HCT116 (cell line): ENCODE results near the gene ZDHHC14. TPM values are rescaled to one million over a fixed set of nuclear protein-coding genes. Genes with fewer than 3 reads are reported as not detected.

ENCODE experiments used
- ATAC-seq: fragments of 200-7000 bp; cut with Tn5 transposase; 2 replicates; pipeline ENCODE4 v1.9.1; 2020; ENCODE audit warnings: mild to moderate bottlenecking, moderate library complexity
- BruUV-seq: library from RNA; stranded (reverse); fragments of 400-500 nt; replicated peaks from 2 replicates; lab custom pipeline; 2021; lab: Mats Ljungman, UMichigan
- CTCF ChIA-PET: fragments of 300-600 bp; sonication (Branson Sonifier 250); formaldehyde crosslinking; loops from one replicate; lab custom pipeline; 2021; ENCODE audit warnings: antibody characterized with exemption; lab: Charles Lee
- POLR2A ChIA-PET: fragments of 300-600, 350-600 bp; sonication (Branson Sonifier 250); formaldehyde crosslinking; loops from one replicate; lab custom pipeline; 2021; ENCODE audit warnings: antibody characterized with exemption; lab: Charles Lee
- RAD21 ChIA-PET, 2 experiments: fragments of 300-600 bp; sonication (Branson Sonifier 250); formaldehyde crosslinking; loops; one replicate each; lab custom pipeline; 2023; ENCODE audit warnings: low total read pairs in 2 of 2; ENCODE audit not compliant: uncharacterized antibody in 2 of 2, unreplicated experiment in 2 of 2, low non-redundant PET in 1 of 2; lab: Charles Lee
- DNase-seq: peaks from one replicate; pipeline ENCODE4 v3.0.0-alpha.2; 2010; ENCODE audit warnings: low read depth, low spot score
- H2AFZ ChIP-seq: fragments of 200-600 bp; shearing (Covaris generic), sonication (generic); 2 replicates; pipeline ENCODE4 v1.6.1; 2017; ENCODE audit warnings: low read depth, mixed run types, mixed read lengths, antibody characterized with exemption, low read length; ENCODE audit not compliant: poor library complexity, severe bottlenecking
- H3K27ac ChIP-seq: 2 replicates; pipeline ENCODE4 v1.5.1; 2012; ENCODE audit warnings: low read depth, low read length
- H3K27me3 ChIP-seq: fragments of 200-600 bp; sonication (generic); 2 replicates; pipeline ENCODE4 v1.6.1; 2016; ENCODE audit warnings: mixed run types, low read length, mixed read lengths; ENCODE audit not compliant: insufficient read depth
- H3K36me3 ChIP-seq, 2 experiments: fragments of 200-500 bp in 1 of 2; fragments of 200-600 bp in 1 of 2; sonication (Bioruptor generic) in 1 of 2; sonication (generic) in 1 of 2; 2 replicates each; pipeline versions ENCODE4 v1.5.1 to v1.6.1; 2014 to 2016; ENCODE audit warnings: low read length in 2 of 2, inconsistent platforms in 1 of 2, mixed read lengths in 1 of 2, mixed run types in 1 of 2; ENCODE audit not compliant: insufficient read depth in 2 of 2, control insufficient read depth in 1 of 2
- H3K4me1 ChIP-seq, 2 experiments: fragments of 200-600 bp in 1 of 2; sonication (generic) in 1 of 2; 2 replicates each; pipeline versions ENCODE4 v1.5.1 to v1.6.1; 2012 to 2017; ENCODE audit warnings: low read length in 2 of 2, inconsistent platforms in 1 of 2, mild to moderate bottlenecking in 1 of 2, mixed read lengths in 1 of 2, mixed run types in 1 of 2, moderate library complexity in 1 of 2; ENCODE audit not compliant: insufficient read depth in 2 of 2, control insufficient read depth in 1 of 2
- H3K4me2 ChIP-seq: fragments of 200-600 bp; sonication (generic); 2 replicates; pipeline ENCODE4 v1.6.1; 2017; ENCODE audit warnings: mixed run types, low read length, mixed read lengths
- H3K4me3 ChIP-seq, 2 experiments: fragments of 200-600 bp in 1 of 2; sonication (generic) in 1 of 2; replicated peaks in 1 of 2; 2 replicates each; pipeline ENCODE4 v1.5.1; 2011 to 2016; ENCODE audit warnings: low read length in 2 of 2, control low read depth in 1 of 2, low read depth in 1 of 2, mild to moderate bottlenecking in 1 of 2, mixed read lengths in 1 of 2, mixed run types in 1 of 2
- H3K79me2 ChIP-seq: fragments of 200-600 bp; sonication (generic); 2 replicates; pipeline ENCODE4 v1.6.1; 2017; ENCODE audit warnings: mild to moderate bottlenecking, mixed run types, low read length, moderate library complexity, mixed read lengths; ENCODE audit not compliant: insufficient read depth
- H3K9ac ChIP-seq: fragments of 200-600 bp; sonication (generic); 2 replicates; pipeline ENCODE4 v1.6.1; 2016; ENCODE audit warnings: low read length, mixed read lengths
- H3K9me2 ChIP-seq: fragments of 200-600 bp; sonication (generic), shearing (Covaris generic); 2 replicates; pipeline ENCODE4 v1.6.1; 2017; ENCODE audit warnings: mixed run types, mild to moderate bottlenecking, moderate library complexity; ENCODE audit not compliant: insufficient read depth
- H3K9me3 ChIP-seq, 2 experiments: fragments of 200-500 bp in 1 of 2; fragments of 200-600 bp in 1 of 2; sonication (Bioruptor generic) in 1 of 2; sonication (generic) in 1 of 2; 2 replicates each; pipeline ENCODE4 v1.6.1; 2014 to 2017; ENCODE audit warnings: low read length in 2 of 2, mixed read lengths in 2 of 2, inconsistent platforms in 1 of 2, low read depth in 1 of 2, mild to moderate bottlenecking in 1 of 2, mixed run types in 1 of 2, moderate library complexity in 1 of 2; ENCODE audit not compliant: control insufficient read depth in 1 of 2, insufficient read depth in 1 of 2
- H4K20me1 ChIP-seq: fragments of 200-600 bp; sonication (generic), shearing (Covaris generic); 2 replicates; pipeline ENCODE4 v1.6.1; 2017; ENCODE audit warnings: mixed run types, mild to moderate bottlenecking, moderate library complexity; ENCODE audit not compliant: insufficient read depth
- CBX3 ChIP-seq: IDR thresholded peaks from 2 replicates; pipeline ENCODE4 v1.6.1; 2012; ENCODE audit warnings: low read depth
- CEBPB ChIP-seq: IDR thresholded peaks from 2 replicates; pipeline ENCODE4 v1.6.1; 2012; ENCODE audit warnings: low read depth
- EGR1 ChIP-seq: IDR thresholded peaks from 2 replicates; pipeline ENCODE4 v1.6.1; 2012; ENCODE audit warnings: low read depth
- EZH2phosphoT487 ChIP-seq: fragments of 200-600 bp; IDR thresholded peaks from 2 replicates; pipeline ENCODE4 v1.6.1; 2018; ENCODE audit warnings: antibody characterized with exemption, borderline replicate concordance
- FOSL1 ChIP-seq: IDR thresholded peaks from 2 replicates; pipeline ENCODE4 v1.6.1; 2012; ENCODE audit warnings: low read depth
- JUND ChIP-seq: IDR thresholded peaks from 2 replicates; pipeline ENCODE4 v1.6.1; 2012
- POLR2A ChIP-seq: IDR thresholded peaks from 2 replicates; pipeline ENCODE4 v1.7.0; 2011; ENCODE audit warnings: borderline replicate concordance; ENCODE audit not compliant: insufficient read depth, insufficient read length; ENCODE audit errors: extremely low read depth
- POLR2AphosphoS5 ChIP-seq: IDR thresholded peaks from 2 replicates; pipeline ENCODE4 v1.6.1; 2011; ENCODE audit warnings: mild to moderate bottlenecking, low read depth, low read length, moderate library complexity
- RAD21 ChIP-seq: IDR thresholded peaks from 2 replicates; pipeline ENCODE4 v1.6.1; 2012; ENCODE audit warnings: low read depth, mild to moderate bottlenecking
- SP1 ChIP-seq: IDR thresholded peaks from 2 replicates; pipeline ENCODE4 v1.6.1; 2012; ENCODE audit warnings: low read depth
- SRF ChIP-seq: IDR thresholded peaks from 2 replicates; pipeline ENCODE4 v1.6.1; 2012; ENCODE audit warnings: low read depth
- TCF7L2 ChIP-seq: IDR thresholded peaks from 2 replicates; pipeline ENCODE4 v1.7.0; 2011; ENCODE audit warnings: borderline replicate concordance, inconsistent platforms; ENCODE audit not compliant: insufficient read depth, insufficient read length; ENCODE audit errors: extremely low read depth
- YY1 ChIP-seq: IDR thresholded peaks from 2 replicates; pipeline ENCODE4 v1.6.1; 2011; ENCODE audit warnings: low read length, low read depth, moderate library complexity, mild to moderate bottlenecking; ENCODE audit not compliant: insufficient replicate concordance; ENCODE audit errors: extremely low read depth
- ZNF274 ChIP-seq: fragments of 200-500 bp; sonication (Bioruptor generic); IDR thresholded peaks from 2 replicates; pipeline ENCODE4 v1.6.1; 2014; ENCODE audit warnings: mild to moderate bottlenecking, low read depth, low read length, inconsistent platforms
- intact Hi-C: fragments of 100-400 bp; cut with micrococcal nuclease; formaldehyde crosslinking; loops from 2 replicates; pipeline ENCODE4 v1.10.0; 2022
- total RNA-seq: library from RNA; stranded (reverse); gene quantifications from one replicate; pipeline ENCODE4 v1.2.1, GENCODE V29; 2021; ENCODE audit not compliant: unreplicated experiment
- TF ChIP-seq, protein P1 (sequence below), 3 experiments: fragments of 200-600 bp in 1 of 3; sonication (generic) in 1 of 3; IDR thresholded peaks in 2 of 3; conservative IDR thresholded peaks in 1 of 3; 2 replicates each; pipeline ENCODE4 v1.5.1; 2012 to 2017; ENCODE audit warnings: low read depth in 2 of 3, low read length in 2 of 3, antibody characterized with exemption in 1 of 3, borderline replicate concordance in 1 of 3, control low read depth in 1 of 3, mild to moderate bottlenecking in 1 of 3, mixed read lengths in 1 of 3, mixed run types in 1 of 3, moderate library complexity in 1 of 3; ENCODE audit not compliant: insufficient read depth in 1 of 3
- TF ChIP-seq, protein P2 (sequence below): IDR thresholded peaks from 2 replicates; pipeline ENCODE4 v1.6.1; 2012
- TF ChIP-seq, protein P3 (sequence below): IDR thresholded peaks from 2 replicates; pipeline ENCODE4 v1.6.1; 2011; ENCODE audit warnings: mild to moderate bottlenecking, low read length, moderate library complexity; ENCODE audit not compliant: insufficient replicate concordance; ENCODE audit errors: extremely low read depth
- TF ChIP-seq, protein P4 (sequence below): IDR thresholded peaks from 2 replicates; pipeline ENCODE4 v1.6.1; 2012
- TF ChIP-seq, protein P5 (sequence below): IDR thresholded peaks from 2 replicates; pipeline ENCODE4 v1.6.1; 2012; ENCODE audit warnings: low read depth

ZDHHC14 gene
- total RNA-seq, 1 experiment from 2014 or later, result 5.3 TPM

DNA sequence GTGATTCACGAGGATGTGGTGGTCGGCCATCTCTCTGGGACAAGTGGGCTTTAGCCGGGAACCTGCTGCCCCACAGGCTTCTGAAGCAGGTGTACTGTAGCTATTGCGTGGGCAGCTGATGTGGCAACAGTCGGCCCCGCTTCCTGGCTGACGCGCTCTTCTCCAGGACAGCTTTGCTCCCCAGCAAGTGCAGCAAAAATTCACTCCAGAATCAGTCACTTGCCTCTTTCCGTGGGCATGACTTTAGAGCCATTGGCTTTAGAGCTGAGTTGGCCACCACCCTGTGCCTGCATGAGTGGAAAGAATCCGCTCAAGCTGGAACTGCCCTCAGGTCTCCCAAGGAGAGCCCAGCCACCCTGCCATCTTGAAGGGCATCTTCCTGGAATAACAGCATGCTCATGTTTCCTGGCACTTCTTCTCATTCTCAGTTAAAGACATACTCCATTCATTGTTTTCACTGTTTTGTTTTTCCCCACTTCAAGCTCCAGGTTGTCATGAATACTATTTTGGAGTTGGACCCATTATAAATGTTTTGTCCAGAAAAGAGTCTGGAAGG is 178.3 kb downstream of the ZDHHC14 start:
- H2AFZ ChIP-seq, result no peak overlapping the region
- H3K4me1 ChIP-seq, result no peaks in the 10 kb centered on the region
- no peak overlapping the region for H3K27ac ChIP-seq
- no peaks in the 10 kb centered on the region for H3K79me2 ChIP-seq
- no peaks in the 10 kb centered on the region for H4K20me1 ChIP-seq
- H3K9me2 ChIP-seq, result no peaks in the 10 kb centered on the region
- H3K9ac ChIP-seq, result no peak overlapping the region
- RAD21 ChIA-PET, result no interaction called here
- no peak for DNase-seq
- H3K36me3 ChIP-seq, result no peaks in the 10 kb centered on the region
- POLR2A ChIA-PET, result no interaction called here
- TF ChIP-seq, protein P1, sequence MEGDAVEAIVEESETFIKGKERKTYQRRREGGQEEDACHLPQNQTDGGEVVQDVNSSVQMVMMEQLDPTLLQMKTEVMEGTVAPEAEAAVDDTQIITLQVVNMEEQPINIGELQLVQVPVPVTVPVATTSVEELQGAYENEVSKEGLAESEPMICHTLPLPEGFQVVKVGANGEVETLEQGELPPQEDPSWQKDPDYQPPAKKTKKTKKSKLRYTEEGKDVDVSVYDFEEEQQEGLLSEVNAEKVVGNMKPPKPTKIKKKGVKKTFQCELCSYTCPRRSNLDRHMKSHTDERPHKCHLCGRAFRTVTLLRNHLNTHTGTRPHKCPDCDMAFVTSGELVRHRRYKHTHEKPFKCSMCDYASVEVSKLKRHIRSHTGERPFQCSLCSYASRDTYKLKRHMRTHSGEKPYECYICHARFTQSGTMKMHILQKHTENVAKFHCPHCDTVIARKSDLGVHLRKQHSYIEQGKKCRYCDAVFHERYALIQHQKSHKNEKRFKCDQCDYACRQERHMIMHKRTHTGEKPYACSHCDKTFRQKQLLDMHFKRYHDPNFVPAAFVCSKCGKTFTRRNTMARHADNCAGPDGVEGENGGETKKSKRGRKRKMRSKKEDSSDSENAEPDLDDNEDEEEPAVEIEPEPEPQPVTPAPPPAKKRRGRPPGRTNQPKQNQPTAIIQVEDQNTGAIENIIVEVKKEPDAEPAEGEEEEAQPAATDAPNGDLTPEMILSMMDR (IDR thresholded peaks at IDR 0.05 in 2 of 3, conservative IDR thresholded peaks at IDR 0.05 in 1 of 3; ENCODE audit: borderline replicate concordance in 1 of 3, insufficient read depth in 1 of 3, low read depth in 2 of 3, low read length in 2 of 3), result no peak
- TF ChIP-seq SRF (no peak), CBX3 (no peak), EGR1 (no peak), TCF7L2 (no peak), JUND (no peak), EZH2phosphoT487 (no peak), YY1 (no peak), POLR2AphosphoS5 (no peak), ZNF274 (no peak), FOSL1 (no peak), SP1 (no peak), RAD21 (no peak), CEBPB (no peak), POLR2A (no peak)
- TF ChIP-seq, protein P2, sequence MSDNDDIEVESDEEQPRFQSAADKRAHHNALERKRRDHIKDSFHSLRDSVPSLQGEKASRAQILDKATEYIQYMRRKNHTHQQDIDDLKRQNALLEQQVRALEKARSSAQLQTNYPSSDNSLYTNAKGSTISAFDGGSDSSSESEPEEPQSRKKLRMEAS, result no peak
- TF ChIP-seq, protein P3, sequence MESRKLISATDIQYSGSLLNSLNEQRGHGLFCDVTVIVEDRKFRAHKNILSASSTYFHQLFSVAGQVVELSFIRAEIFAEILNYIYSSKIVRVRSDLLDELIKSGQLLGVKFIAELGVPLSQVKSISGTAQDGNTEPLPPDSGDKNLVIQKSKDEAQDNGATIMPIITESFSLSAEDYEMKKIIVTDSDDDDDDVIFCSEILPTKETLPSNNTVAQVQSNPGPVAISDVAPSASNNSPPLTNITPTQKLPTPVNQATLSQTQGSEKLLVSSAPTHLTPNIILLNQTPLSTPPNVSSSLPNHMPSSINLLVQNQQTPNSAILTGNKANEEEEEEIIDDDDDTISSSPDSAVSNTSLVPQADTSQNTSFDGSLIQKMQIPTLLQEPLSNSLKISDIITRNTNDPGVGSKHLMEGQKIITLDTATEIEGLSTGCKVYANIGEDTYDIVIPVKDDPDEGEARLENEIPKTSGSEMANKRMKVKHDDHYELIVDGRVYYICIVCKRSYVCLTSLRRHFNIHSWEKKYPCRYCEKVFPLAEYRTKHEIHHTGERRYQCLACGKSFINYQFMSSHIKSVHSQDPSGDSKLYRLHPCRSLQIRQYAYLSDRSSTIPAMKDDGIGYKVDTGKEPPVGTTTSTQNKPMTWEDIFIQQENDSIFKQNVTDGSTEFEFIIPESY, result no peak
- TF ChIP-seq, protein P4, sequence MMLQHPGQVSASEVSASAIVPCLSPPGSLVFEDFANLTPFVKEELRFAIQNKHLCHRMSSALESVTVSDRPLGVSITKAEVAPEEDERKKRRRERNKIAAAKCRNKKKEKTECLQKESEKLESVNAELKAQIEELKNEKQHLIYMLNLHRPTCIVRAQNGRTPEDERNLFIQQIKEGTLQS, result no peak
- TF ChIP-seq, protein P5, sequence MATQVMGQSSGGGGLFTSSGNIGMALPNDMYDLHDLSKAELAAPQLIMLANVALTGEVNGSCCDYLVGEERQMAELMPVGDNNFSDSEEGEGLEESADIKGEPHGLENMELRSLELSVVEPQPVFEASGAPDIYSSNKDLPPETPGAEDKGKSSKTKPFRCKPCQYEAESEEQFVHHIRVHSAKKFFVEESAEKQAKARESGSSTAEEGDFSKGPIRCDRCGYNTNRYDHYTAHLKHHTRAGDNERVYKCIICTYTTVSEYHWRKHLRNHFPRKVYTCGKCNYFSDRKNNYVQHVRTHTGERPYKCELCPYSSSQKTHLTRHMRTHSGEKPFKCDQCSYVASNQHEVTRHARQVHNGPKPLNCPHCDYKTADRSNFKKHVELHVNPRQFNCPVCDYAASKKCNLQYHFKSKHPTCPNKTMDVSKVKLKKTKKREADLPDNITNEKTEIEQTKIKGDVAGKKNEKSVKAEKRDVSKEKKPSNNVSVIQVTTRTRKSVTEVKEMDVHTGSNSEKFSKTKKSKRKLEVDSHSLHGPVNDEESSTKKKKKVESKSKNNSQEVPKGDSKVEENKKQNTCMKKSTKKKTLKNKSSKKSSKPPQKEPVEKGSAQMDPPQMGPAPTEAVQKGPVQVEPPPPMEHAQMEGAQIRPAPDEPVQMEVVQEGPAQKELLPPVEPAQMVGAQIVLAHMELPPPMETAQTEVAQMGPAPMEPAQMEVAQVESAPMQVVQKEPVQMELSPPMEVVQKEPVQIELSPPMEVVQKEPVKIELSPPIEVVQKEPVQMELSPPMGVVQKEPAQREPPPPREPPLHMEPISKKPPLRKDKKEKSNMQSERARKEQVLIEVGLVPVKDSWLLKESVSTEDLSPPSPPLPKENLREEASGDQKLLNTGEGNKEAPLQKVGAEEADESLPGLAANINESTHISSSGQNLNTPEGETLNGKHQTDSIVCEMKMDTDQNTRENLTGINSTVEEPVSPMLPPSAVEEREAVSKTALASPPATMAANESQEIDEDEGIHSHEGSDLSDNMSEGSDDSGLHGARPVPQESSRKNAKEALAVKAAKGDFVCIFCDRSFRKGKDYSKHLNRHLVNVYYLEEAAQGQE, result no peak
- H3K9me3 ChIP-seq, result no peaks in the 10 kb centered on the region
- no peak overlapping the region for H3K4me3 ChIP-seq
- H3K4me2 ChIP-seq, result no peak overlapping the region
- no peak for ATAC-seq
- CTCF ChIA-PET, result interaction anchor here (0.9 kb wide), 1 partner anchor 10 kb away, joined by 3 read pairs; no protein-coding TSS in a partner anchor
- no TSS peak for BruUV-seq
- intact Hi-C loops, result no loop called here
- no peaks in the 10 kb centered on the region for H3K27me3 ChIP-seq
